HepG2 (cell line): Measurements from ENCODE around the gene VEPH1. TPM values are rescaled to one million over a fixed set of nuclear protein-coding genes. Genes with fewer than 3 reads are reported as not detected.

Experiments used
- DNMT3B ChIP-seq: conservative IDR thresholded peaks from 2 replicates; pipeline ENCODE4 v1.6.1; 2016; ENCODE audit warnings: missing biosample characterization, control low read depth
- FLYWCH1 ChIP-seq: sonication (generic); formaldehyde crosslinking; IDR thresholded peaks from 2 replicates; pipeline ENCODE4 v1.8.1; 2023; ENCODE audit warnings: mild to moderate bottlenecking, missing genetic modification reagents
- GTF2F1 ChIP-seq: fragments of 150-350 bp; IDR thresholded peaks from 2 replicates; pipeline ENCODE4 v1.6.1; 2014; ENCODE audit warnings: low read length
- MTF1 ChIP-seq: sonication (generic); formaldehyde crosslinking; IDR thresholded peaks from 2 replicates; pipeline ENCODE4 v1.5.0; 2020; ENCODE audit warnings: missing genetic modification reagents
- MYNN ChIP-seq: sonication (generic); formaldehyde crosslinking; IDR thresholded peaks from 2 replicates; pipeline ENCODE4 v1.4.0; 2020; ENCODE audit warnings: mild to moderate bottlenecking, low read depth, missing genetic modification reagents
- PLRG1 ChIP-seq: fragments of 450-650 bp; conservative IDR thresholded peaks from 2 replicates; pipeline ENCODE4 v1.6.1; 2016
- RAD21 ChIP-seq: fragments of 450-650 bp; formaldehyde crosslinking; IDR thresholded peaks from 2 replicates; pipeline ENCODE4 v1.5.0; 2020; ENCODE audit warnings: mild to moderate bottlenecking
- RORA ChIP-seq: sonication (generic); formaldehyde crosslinking; IDR thresholded peaks from 2 replicates; pipeline ENCODE4 v1.5.0; 2020; ENCODE audit warnings: mild to moderate bottlenecking, missing genetic modification reagents, moderate library complexity
- ZNF710 ChIP-seq: sonication (generic); formaldehyde crosslinking; IDR thresholded peaks from 2 replicates; pipeline ENCODE4 v1.5.0; 2020; ENCODE audit warnings: mild to moderate bottlenecking, missing genetic modification reagents, borderline replicate concordance
- ZNF800 ChIP-seq: sonication (generic); formaldehyde crosslinking; IDR thresholded peaks from 2 replicates; pipeline ENCODE4 v1.4.0; 2020; ENCODE audit warnings: missing genetic modification reagents
- polyA plus RNA-seq, 8 experiments: library from polyadenylated mRNA; depleted of rRNA in 3 of 8; stranded (reverse) in 7 of 8; unstranded in 1 of 8; fragments of >200 nt; fragmentation: Illumina TruSeq in 4 of 8; extraction: Trizol in 4 of 8; gene quantifications; 2 replicates each; pipeline versions ENCODE4 v1.2.1 to v1.2.3, GENCODE V29; 2011 to 2016; ENCODE audit warnings: low read depth in 4 of 8, missing spikeins in 1 of 8, mixed read lengths in 1 of 8; ENCODE audit not compliant: insufficient read depth in 1 of 8
- total RNA-seq, 5 experiments: library from RNA; depleted of rRNA; stranded (reverse); fragments of >200 nt; fragmentation: Illumina TruSeq; extraction: Trizol; gene quantifications; 2 replicates each; pipeline ENCODE4 v1.2.3, GENCODE V29; 2016; ENCODE audit warnings: low read depth in 1 of 5
- TF ChIP-seq, protein P1 (sequence below): sonication (generic); formaldehyde crosslinking; conservative IDR thresholded peaks from 2 replicates; pipeline ENCODE4 v1.8.0; 2022; ENCODE audit warnings: mild to moderate bottlenecking, moderate library complexity, missing genetic modification reagents

The VEPH1 gene
- total and polyA plus RNA-seq, 2 of the 13 experiments (the other 11 are each of a cell fraction or from before 2014, with no cell fraction given): not detected

DNA sequence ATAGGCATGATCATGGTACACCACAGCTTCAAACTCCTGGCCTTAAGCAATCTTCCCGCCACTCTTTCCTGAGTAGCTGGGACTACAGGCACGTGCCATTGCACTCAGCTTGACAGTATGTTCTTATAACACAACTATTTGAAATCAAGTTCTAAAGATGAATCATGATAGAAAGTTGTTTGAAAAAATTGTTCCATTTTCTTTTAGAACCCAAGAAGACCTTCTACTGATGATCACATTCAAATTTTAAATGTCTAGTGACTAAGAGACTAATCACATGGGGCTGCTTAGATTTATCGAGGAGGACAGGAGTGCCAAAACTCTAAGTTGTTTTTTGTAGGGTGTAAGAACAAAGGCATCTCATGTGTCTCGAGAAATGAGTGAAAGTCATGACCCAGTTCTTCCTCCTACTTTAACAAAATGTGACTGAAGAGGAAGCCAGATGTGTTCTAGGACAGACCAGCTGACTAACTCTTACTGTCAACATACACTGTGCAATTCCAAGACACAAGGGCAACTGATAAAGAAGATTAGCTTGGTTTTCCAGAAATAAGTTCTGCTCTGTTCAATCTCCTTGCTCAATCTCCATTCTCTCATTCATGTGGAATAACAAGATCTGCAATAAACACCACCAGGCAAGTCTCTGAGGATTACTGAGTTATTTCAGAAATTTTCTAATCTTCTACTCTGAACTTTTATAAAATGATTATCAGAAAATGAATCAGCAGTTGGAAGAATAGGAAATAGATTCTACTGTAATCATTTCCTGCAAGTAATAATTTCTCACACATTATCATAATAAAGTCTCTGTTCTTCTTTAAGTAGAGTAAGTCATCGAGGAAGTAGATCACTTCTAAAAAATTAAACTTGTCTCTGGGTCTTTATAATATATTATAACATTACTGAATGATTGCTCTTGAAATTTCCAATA lies 220.7 kb downstream of the VEPH1 start (continued):
- TF ChIP-seq ZNF710 (CRISPR knock-in tag): no peak
- no peak for TF ChIP-seq ZNF800 (CRISPR knock-in tag)
- no peak for TF ChIP-seq MTF1 (CRISPR knock-in tag)
- no peak for TF ChIP-seq GTF2F1
- TF ChIP-seq PLRG1: no peak
- no peak for TF ChIP-seq DNMT3B (CRISPR knock-in tag)
- no peak for TF ChIP-seq MYNN (CRISPR knock-in tag)
- TF ChIP-seq, protein P1, sequence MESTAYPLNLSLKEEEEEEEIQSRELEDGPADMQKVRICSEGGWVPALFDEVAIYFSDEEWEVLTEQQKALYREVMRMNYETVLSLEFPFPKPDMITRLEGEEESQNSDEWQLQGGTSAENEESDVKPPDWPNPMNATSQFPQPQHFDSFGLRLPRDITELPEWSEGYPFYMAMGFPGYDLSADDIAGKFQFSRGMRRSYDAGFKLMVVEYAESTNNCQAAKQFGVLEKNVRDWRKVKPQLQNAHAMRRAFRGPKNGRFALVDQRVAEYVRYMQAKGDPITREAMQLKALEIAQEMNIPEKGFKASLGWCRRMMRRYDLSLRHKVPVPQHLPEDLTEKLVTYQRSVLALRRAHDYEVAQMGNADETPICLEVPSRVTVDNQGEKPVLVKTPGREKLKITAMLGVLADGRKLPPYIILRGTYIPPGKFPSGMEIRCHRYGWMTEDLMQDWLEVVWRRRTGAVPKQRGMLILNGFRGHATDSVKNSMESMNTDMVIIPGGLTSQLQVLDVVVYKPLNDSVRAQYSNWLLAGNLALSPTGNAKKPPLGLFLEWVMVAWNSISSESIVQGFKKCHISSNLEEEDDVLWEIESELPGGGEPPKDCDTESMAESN (CRISPR knock-in tag): no peak
- no peak for TF ChIP-seq RORA
- no peak for TF ChIP-seq FLYWCH1 (CRISPR knock-in tag)
- no peak for TF ChIP-seq RAD21 (CRISPR knock-in tag)
- TF ChIP-seq, all 625 proteins: peak for 0
